ENCODE data around the gene EPHB1. TPM values are rescaled to one million over a fixed set of nuclear protein-coding genes. Genes with fewer than 3 reads are reported as not detected.

The EPHB1 gene
- polyA plus RNA-seq, 3 donors: 0.06 to 0.55 TPM; not detected in 1

- H4K20me1 ChIP-seq (ENCODE audit: insufficient read depth, low read length): no peaks in the 10 kb centered on the region
- H3K4me3 Mint-ChIP-seq: no peak overlapping the region
- no peak overlapping the region for H2AFZ ChIP-seq (ENCODE audit: insufficient read depth, low read depth, low read length, poor library complexity, severe bottlenecking)
- no peak overlapping the region for H3K27ac ChIP-seq (ENCODE audit: low read depth in 1 of 2, low read length in 2 of 2)
- intact Hi-C loops (cut with micrococcal nuclease): no loop called here
- peaks cover 2 to 14% (median 7%) of the 10 kb centered on the region in 7 donors for H3K9me3 Mint-ChIP-seq
- H3K36me3 ChIP-seq (replicated peaks in 1 of 2; ENCODE audit: control insufficient read depth in 1 of 2, insufficient read depth in 2 of 2, low read length in 2 of 2): no peaks in the 10 kb centered on the region
- no peak overlapping the region for H3K9ac ChIP-seq (ENCODE audit: insufficient read depth, low read length, poor library complexity, severe bottlenecking)
- no peak for TF ChIP-seq CTCF (IDR thresholded peaks at IDR 0.05)
- no peak overlapping the region for H3K27ac Mint-ChIP-seq
- H3K4me3 ChIP-seq (replicated peaks in 1 of 3; ENCODE audit: low read depth in 2 of 3, low read length in 3 of 3): no peak overlapping the region
- H3K4me1 Mint-ChIP-seq: peaks cover 2% of the 10 kb centered on the region
- 68% methylated on average over 2 of the region's 6 CpGs for WGBS (ENCODE audit: insufficient coverage)
- no peak for DNase-seq
- H3K79me2 ChIP-seq (ENCODE audit: insufficient read depth, low read length): no peaks in the 10 kb centered on the region
- peaks cover 0 to 10% (median 4%) of the 10 kb centered on the region in 3 donors for H3K27me3 Mint-ChIP-seq (ENCODE audit: low read depth in 3 of 3)
- H3K4me2 ChIP-seq (replicated peaks; ENCODE audit: extremely low read depth, low read length, poor library complexity, severe bottlenecking): no peak overlapping the region
- no peaks in the 10 kb centered on the region for H3K4me1 ChIP-seq (ENCODE audit: control insufficient read depth in 1 of 2, insufficient read depth in 2 of 2, low read length in 2 of 2)
- H3K9me3 ChIP-seq (replicated peaks in 1 of 2; ENCODE audit: control insufficient read depth in 1 of 2, insufficient read depth in 1 of 2, low read length in 2 of 2): peaks cover 0 to 7% of the 10 kb centered on the region in 2 donors
- no peaks in the 10 kb centered on the region for H3K27me3 ChIP-seq (ENCODE audit: control insufficient read depth in 2 of 2, insufficient read depth in 2 of 2, low read length in 2 of 2)
- no peaks in the 10 kb centered on the region for H3K36me3 Mint-ChIP-seq
Observed at GRCh38 chr3:135157045-135157740, 362.1 kb downstream of the EPHB1 start.

- DNase-seq: no peak
Observed at GRCh38 chr3:135158520-135158919, 363.5 kb downstream of the EPHB1 start.

More at GRCh38 chr3:135158520-135158919, 363.5 kb downstream of the EPHB1 start:
- H3K27ac ChIP-seq (ENCODE audit: low read depth in 1 of 2, low read length in 2 of 2): no peak overlapping the region
- no peak overlapping the region for H2AFZ ChIP-seq (ENCODE audit: insufficient read depth, low read depth, low read length, poor library complexity, severe bottlenecking)
- H3K27ac Mint-ChIP-seq: no peak overlapping the region
- no peak overlapping the region for H3K4me3 Mint-ChIP-seq
- no peak overlapping the region for H3K9ac ChIP-seq (ENCODE audit: insufficient read depth, low read length, poor library complexity, severe bottlenecking)
- no peak overlapping the region for H3K4me3 ChIP-seq (replicated peaks in 1 of 3; ENCODE audit: low read depth in 2 of 3, low read length in 3 of 3)
- intact Hi-C loops (cut with micrococcal nuclease): no loop called here
- peaks cover 2 to 15% (median 8%) of the 10 kb centered on the region in 7 donors for H3K9me3 Mint-ChIP-seq
- no peaks in the 10 kb centered on the region for H3K4me1 ChIP-seq (ENCODE audit: control insufficient read depth in 1 of 2, insufficient read depth in 2 of 2, low read length in 2 of 2)
- TF ChIP-seq CTCF (IDR thresholded peaks at IDR 0.05): no peak
- no peaks in the 10 kb centered on the region for H3K27me3 ChIP-seq (ENCODE audit: control insufficient read depth in 2 of 2, insufficient read depth in 2 of 2, low read length in 2 of 2)
- no peaks in the 10 kb centered on the region for H3K79me2 ChIP-seq (ENCODE audit: insufficient read depth, low read length)
- peaks cover 0 to 7% of the 10 kb centered on the region in 2 donors for H3K9me3 ChIP-seq (replicated peaks in 1 of 2; ENCODE audit: control insufficient read depth in 1 of 2, insufficient read depth in 1 of 2, low read length in 2 of 2)
- H3K4me1 Mint-ChIP-seq: peaks cover 2% of the 10 kb centered on the region
- no CpG with 5 or more reads among the region's 5 CpGs for WGBS (ENCODE audit: insufficient coverage)
- H3K4me2 ChIP-seq (replicated peaks; ENCODE audit: extremely low read depth, low read length, poor library complexity, severe bottlenecking): no peak overlapping the region
- no peaks in the 10 kb centered on the region for H4K20me1 ChIP-seq (ENCODE audit: insufficient read depth, low read length)
- H3K36me3 ChIP-seq (replicated peaks in 1 of 2; ENCODE audit: control insufficient read depth in 1 of 2, insufficient read depth in 2 of 2, low read length in 2 of 2): no peaks in the 10 kb centered on the region
- H3K36me3 Mint-ChIP-seq: no peaks in the 10 kb centered on the region
- H3K27me3 Mint-ChIP-seq (ENCODE audit: low read depth in 3 of 3): peaks cover 0 to 8% (median 4%) of the 10 kb centered on the region in 3 donors
